GM12878 (cell line): ENCODE results near the gene MALT1. TPM values are rescaled to one million over a fixed set of nuclear protein-coding genes. Genes with fewer than 3 reads are reported as not detected.

ENCODE experiments used
- ATAC-seq: fragments of 200-7000 bp; cut with Tn5 transposase; 3 replicates; pipeline ENCODE4 v1.9.1; 2020; ENCODE audit warnings: mild to moderate bottlenecking, moderate library complexity
- BruUV-seq: library from RNA; stranded (reverse); fragments of 400-500 nt; replicated peaks from 2 replicates; lab custom pipeline; 2021; lab: Mats Ljungman, UMichigan
- CTCF ChIA-PET: fragments of 300-600 bp; sonication (Branson Sonifier 250); formaldehyde crosslinking; extraction: SDS; loops from one replicate; lab custom pipeline; 2021; ENCODE audit warnings: inconsistent platforms; lab: Yijun Ruan, JAX
- POLR2A ChIA-PET: fragments of 350-600 bp; formaldehyde crosslinking; extraction: SDS; loops from one replicate; lab custom pipeline; 2021; ENCODE audit warnings: inconsistent platforms; lab: Charles Lee
- RAD21 ChIA-PET: fragments of 300-600 bp; sonication (Branson Sonifier 250); formaldehyde crosslinking; loops from one replicate; lab custom pipeline; 2023; ENCODE audit warnings: antibody characterized with exemption; ENCODE audit not compliant: unreplicated experiment; lab: Charles Lee
- SMC1A ChIA-PET: fragments of 300-600 bp; sonication (Branson Sonifier 250); formaldehyde crosslinking; loops from one replicate; lab custom pipeline; 2023; ENCODE audit not compliant: unreplicated experiment, uncharacterized antibody; lab: Charles Lee
- DNase-seq: peaks from one replicate; pipeline ENCODE4 v3.0.0-alpha.2; 2011; ENCODE audit warnings: low read depth, low spot score
- FAIRE-seq: peaks from 3 replicates; lab custom pipeline; 2011; peaks lifted over from hg19 to GRCh38; lab: Jason Lieb, UNC
- H2AFZ ChIP-seq: 2 replicates; pipeline ENCODE4 v1.6.0; 2011; ENCODE audit warnings: low read depth, low read length, control low read depth; ENCODE audit not compliant: control insufficient read depth
- H3K27ac ChIP-seq: 2 replicates; pipeline ENCODE4 v1.5.1; 2011; ENCODE audit warnings: control low read depth; ENCODE audit not compliant: control insufficient read depth, insufficient read depth
- H3K27me3 ChIP-seq, 2 experiments: replicated peaks in 1 of 2; 2 replicates each; pipeline versions ENCODE4 v1.6.0 to v1.6.1; 2011; ENCODE audit warnings: low read length in 1 of 2; ENCODE audit not compliant: control insufficient read depth in 2 of 2, insufficient read depth in 2 of 2
- H3K36me3 ChIP-seq, 2 experiments: 2 replicates each; pipeline ENCODE4 v1.5.1; 2011; ENCODE audit warnings: low read length in 1 of 2; ENCODE audit not compliant: control insufficient read depth in 2 of 2, insufficient read depth in 2 of 2
- H3K4me1 ChIP-seq: 2 replicates; pipeline ENCODE4 v1.6.1; 2011; ENCODE audit warnings: mild to moderate bottlenecking, low read length, moderate library complexity, mixed read lengths; ENCODE audit not compliant: control insufficient read depth, insufficient read depth
- H3K4me2 ChIP-seq: 2 replicates; pipeline ENCODE4 v1.6.0; 2011; ENCODE audit warnings: control low read depth; ENCODE audit not compliant: control insufficient read depth, insufficient read depth
- H3K4me3 ChIP-seq: fragments of 200-600 bp; sonication (generic); 2 replicates; pipeline ENCODE4 v1.5.1; 2016
- H3K79me2 ChIP-seq: 2 replicates; pipeline ENCODE4 v1.6.0; 2011; ENCODE audit warnings: low read length; ENCODE audit not compliant: control insufficient read depth, insufficient read depth
- H3K9ac ChIP-seq: 2 replicates; pipeline ENCODE4 v1.8.0; 2011; ENCODE audit warnings: low read length, control low read depth, mixed read lengths; ENCODE audit not compliant: control insufficient read depth, insufficient read depth
- H3K9me3 ChIP-seq: replicated peaks from 3 replicates; pipeline ENCODE4 v1.5.1; 2011; ENCODE audit warnings: mild to moderate bottlenecking, low read length; ENCODE audit not compliant: control insufficient read depth, insufficient read depth
- H4K20me1 ChIP-seq: 2 replicates; pipeline ENCODE4 v1.6.0; 2011; ENCODE audit not compliant: control insufficient read depth, insufficient read depth
- ETV6 ChIP-seq, 2 experiments: fragments of 450-650 bp in 1 of 2; IDR thresholded peaks in 1 of 2; conservative IDR thresholded peaks in 1 of 2; 2 replicates each; pipeline ENCODE4 v1.6.1; 2014; ENCODE audit warnings: antibody characterized with exemption in 1 of 2, borderline replicate concordance in 1 of 2, low read depth in 1 of 2, mild to moderate bottlenecking in 1 of 2, moderate library complexity in 1 of 2
- MTA3 ChIP-seq: IDR thresholded peaks from 2 replicates; pipeline ENCODE4 v1.6.1; 2012; ENCODE audit warnings: low read length, inconsistent platforms, borderline replicate concordance
- PKNOX1 ChIP-seq: fragments of 450-650 bp; IDR thresholded peaks from 2 replicates; pipeline ENCODE4 v1.6.1; 2016; ENCODE audit warnings: mild to moderate bottlenecking
- PML ChIP-seq: IDR thresholded peaks from 2 replicates; pipeline ENCODE4 v1.6.1; 2012; ENCODE audit warnings: low read length, inconsistent platforms
- REST ChIP-seq: IDR thresholded peaks from 2 replicates; pipeline ENCODE4 v1.6.1; 2012; ENCODE audit warnings: mild to moderate bottlenecking, low read depth, low read length
- SMAD1 ChIP-seq: fragments of 450-650 bp; IDR thresholded peaks from 2 replicates; pipeline ENCODE4 v1.6.1; 2018; ENCODE audit warnings: mild to moderate bottlenecking, low read depth; ENCODE audit not compliant: partially characterized antibody
- WGBS: methylation state at CpG from one replicate; pipeline ENCODE4 v1.1.6; 2016; ENCODE audit warnings: low lambda C conversion rate; ENCODE audit not compliant: insufficient replicate concordance, insufficient coverage; ENCODE audit errors: missing lambda C conversion rate; 5-methylcytosine and 5-hydroxymethylcytosine counted together
- in situ Hi-C: fragments of 300-500 bp; cut with MboI; formaldehyde crosslinking; loops from 9 replicates; pipeline ENCODE4 v1.14.3; 2018; ENCODE audit warnings: mixed read lengths
- intact Hi-C: fragments of 100-400 bp; cut with micrococcal nuclease; formaldehyde crosslinking; loops from one replicate; pipeline ENCODE4 v1.14.2; 2022; ENCODE audit not compliant: unreplicated experiment
- polyA plus RNA-seq, 11 experiments: library from polyadenylated mRNA; depleted of rRNA in 4 of 11; unstranded in 6 of 11; stranded (reverse) in 5 of 11; fragments of >200 nt; fragmentation: Nextera tagmentation in 4 of 11; fragmentation: Illumina TruSeq in 1 of 11; extraction: Ambion mirVana in 4 of 11; extraction: Trizol in 1 of 11; gene quantifications; 1 replicate in 1 of 11; 2 replicates in 10 of 11; pipeline versions ENCODE4 v1.2.1 to v1.2.3, GENCODE V29; 2011 to 2016; ENCODE audit warnings: inconsistent platforms in 2 of 11, missing spikeins in 2 of 11, low read depth in 1 of 11
- total RNA-seq, 4 experiments: library from RNA; depleted of rRNA in 3 of 4; stranded (reverse); fragments of >200 nt in 3 of 4; fragmentation: Illumina TruSeq in 1 of 4; extraction: Trizol in 1 of 4; gene quantifications; 2 replicates each; pipeline versions ENCODE4 v1.2.1 to v1.2.3, GENCODE V29; 2013 to 2021
- TF ChIP-seq, protein P1 (sequence below): fragments of 450-650 bp; IDR thresholded peaks from 2 replicates; pipeline ENCODE4 v1.6.1; 2014; ENCODE audit warnings: mild to moderate bottlenecking

Gene MALT1
- total and polyA plus RNA-seq, 10 of the 15 experiments (the other 5 are each of a cell fraction or from before 2014, with no cell fraction given) = 17.6 to 126 (median 45.4) TPM

GRCh38 chr18:58714259-58714658 lies 43.0 kb downstream of the MALT1 start:
- no peak overlapping the region for H3K4me2 ChIP-seq
- H3K4me3 ChIP-seq = no peak overlapping the region
- no peak for FAIRE-seq
- WGBS = 72% methylated on average over 3 of the region's 3 CpGs
- no peak overlapping the region for H3K27ac ChIP-seq
- TF ChIP-seq, protein P1, sequence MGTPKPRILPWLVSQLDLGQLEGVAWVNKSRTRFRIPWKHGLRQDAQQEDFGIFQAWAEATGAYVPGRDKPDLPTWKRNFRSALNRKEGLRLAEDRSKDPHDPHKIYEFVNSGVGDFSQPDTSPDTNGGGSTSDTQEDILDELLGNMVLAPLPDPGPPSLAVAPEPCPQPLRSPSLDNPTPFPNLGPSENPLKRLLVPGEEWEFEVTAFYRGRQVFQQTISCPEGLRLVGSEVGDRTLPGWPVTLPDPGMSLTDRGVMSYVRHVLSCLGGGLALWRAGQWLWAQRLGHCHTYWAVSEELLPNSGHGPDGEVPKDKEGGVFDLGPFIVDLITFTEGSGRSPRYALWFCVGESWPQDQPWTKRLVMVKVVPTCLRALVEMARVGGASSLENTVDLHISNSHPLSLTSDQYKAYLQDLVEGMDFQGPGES = no peak
- TF ChIP-seq SMAD1 (no peak), PML (no peak), MTA3 (no peak), REST (no peak), ETV6 (conservative IDR thresholded peaks at IDR 0.05 in 1 of 2, IDR thresholded peaks at IDR 0.05 in 1 of 2; ENCODE audit: borderline replicate concordance in 1 of 2, low read depth in 1 of 2) (no peak), PKNOX1 (peak; percentile 44; the same call in 1 of the 2 replicates)
- H4K20me1 ChIP-seq = no peaks in the 10 kb centered on the region
- no peaks in the 10 kb centered on the region for H3K27me3 ChIP-seq
- ChIA-PET CTCF (no interaction called here), RAD21 (no interaction called here), POLR2A (no interaction called here), SMC1A (no interaction called here)
- peaks cover 9% of the 10 kb centered on the region; the same call in 1 of the 2 replicates for H3K4me1 ChIP-seq
- DNase-seq = no peak
- no TSS peak for BruUV-seq
- H3K79me2 ChIP-seq = no peaks in the 10 kb centered on the region
- H2AFZ ChIP-seq = no peak overlapping the region
- peak; percentile 31; the same call in 2 of the 3 replicates for ATAC-seq
- intact Hi-C loops = no loop called here
- no peaks in the 10 kb centered on the region for H3K9me3 ChIP-seq
- peaks cover 6 to 23% of the 10 kb centered on the region in 2 experiments for H3K36me3 ChIP-seq
- in situ Hi-C loops = no loop called here
- no peak overlapping the region for H3K9ac ChIP-seq
